Measurements from ENCODE around the gene SEC14L1.

GRCh38 chr17:77203846-77204245, 63.1 kb downstream of the SEC14L1 start:
- no peak for TF ChIP-seq CTCF (IDR thresholded peaks at IDR 0.05)
- TF ChIP-seq POLR2A (IDR thresholded peaks at IDR 0.05) = no peak
- TF ChIP-seq POLR2AphosphoS5 (IDR thresholded peaks at IDR 0.05) = no peak
- no peak for TF ChIP-seq EP300 (IDR thresholded peaks at IDR 0.05)
